Skeletal muscle tissue (tissue), 4 donors: ENCODE measurements around the gene MRAP. TPM values are rescaled to one million over a fixed set of nuclear protein-coding genes. Genes with fewer than 3 reads are reported as not detected.

Source experiments
- H3K27ac ChIP-seq: one replicate; pipeline ENCODE4 v1.7.0; 2013; ENCODE audit warnings: mild to moderate bottlenecking, low read depth, low read length, inconsistent platforms
- H3K27me3 ChIP-seq, 3 donors: one replicate each; pipeline ENCODE4 v1.7.0; 2013; ENCODE audit warnings: low read length in 3 of 3; ENCODE audit not compliant: control insufficient read depth in 3 of 3, insufficient read depth in 3 of 3
- H3K36me3 ChIP-seq, 3 donors: one replicate each; pipeline ENCODE4 v1.7.0; 2013; ENCODE audit warnings: low read length in 3 of 3; ENCODE audit not compliant: control insufficient read depth in 3 of 3, insufficient read depth in 3 of 3
- H3K4me1 ChIP-seq, 3 donors: one replicate each; pipeline ENCODE4 v1.7.0; 2013; ENCODE audit warnings: low read length in 3 of 3, mild to moderate bottlenecking in 3 of 3; ENCODE audit not compliant: control insufficient read depth in 3 of 3, insufficient read depth in 3 of 3
- H3K4me3 ChIP-seq, 3 donors: one replicate each; pipeline ENCODE4 v1.7.0; 2013; ENCODE audit warnings: low read length in 3 of 3
- H3K9ac ChIP-seq, 3 donors: one replicate each; pipeline ENCODE4 v1.7.0; 2013; ENCODE audit warnings: low read length in 3 of 3, mild to moderate bottlenecking in 3 of 3, moderate library complexity in 2 of 3, low read depth in 1 of 3
- H3K9me3 ChIP-seq, 3 donors: one replicate each; pipeline ENCODE4 v1.7.0; 2013; ENCODE audit warnings: low read length in 3 of 3; ENCODE audit not compliant: control insufficient read depth in 3 of 3
- total RNA-seq: library from RNA; depleted of rRNA; stranded (reverse); fragments of >200 nt; gene quantifications from one replicate; pipeline ENCODE4 v1.2.3, GENCODE V29; 2014
- donor health status: Osteomylitis.

The MRAP gene
- total RNA-seq, 1 donor from 2014 or later: 2.6 TPM

DNA sequence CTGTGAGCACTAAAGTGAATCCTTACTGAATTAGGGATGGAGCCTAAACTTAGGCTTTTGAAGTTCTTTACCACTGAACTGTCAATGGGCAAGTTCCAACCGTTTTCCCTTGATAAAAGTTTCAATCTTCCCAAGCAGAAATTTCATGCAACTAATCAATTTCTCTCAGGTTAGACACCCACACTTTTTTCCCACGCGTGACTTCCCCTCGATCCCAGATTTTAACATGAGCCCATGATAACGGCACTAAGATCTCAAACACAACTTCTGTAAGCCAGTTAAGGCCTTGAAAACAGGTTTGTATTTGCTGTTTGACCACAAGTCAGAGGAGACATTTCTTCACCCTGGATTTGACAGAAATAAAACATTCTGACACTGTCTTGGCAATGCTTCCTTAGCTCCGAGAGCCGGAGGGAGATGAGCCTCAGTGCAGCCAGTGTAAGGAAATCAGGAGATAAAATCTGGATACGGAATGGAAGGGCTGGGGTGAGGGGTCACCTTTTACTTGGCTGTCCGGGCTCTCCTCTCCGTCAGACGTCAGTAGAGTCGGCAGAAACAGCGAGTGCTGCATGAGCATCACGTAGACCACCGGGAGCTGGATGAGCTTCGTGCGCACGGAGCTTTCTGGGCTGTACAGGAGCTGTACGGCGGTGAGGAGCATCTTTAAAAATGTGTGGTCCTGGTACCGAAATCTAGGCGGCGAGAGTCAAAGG is 39.7 kb downstream of the MRAP start:
- Histone ChIP-seq H3K4me1 (peaks cover 2 to 4% (median 2%) of the 10 kb centered on the region in 3 donors), H3K36me3 (peaks cover 37 to 69% (median 55%) of the 10 kb centered on the region in 3 donors), H3K9me3 (no peaks in the 10 kb centered on the region), H3K9ac (no peak overlapping the region), H3K27ac (no peak overlapping the region), H3K4me3 (no peak overlapping the region), H3K27me3 (no peaks in the 10 kb centered on the region)

DNA sequence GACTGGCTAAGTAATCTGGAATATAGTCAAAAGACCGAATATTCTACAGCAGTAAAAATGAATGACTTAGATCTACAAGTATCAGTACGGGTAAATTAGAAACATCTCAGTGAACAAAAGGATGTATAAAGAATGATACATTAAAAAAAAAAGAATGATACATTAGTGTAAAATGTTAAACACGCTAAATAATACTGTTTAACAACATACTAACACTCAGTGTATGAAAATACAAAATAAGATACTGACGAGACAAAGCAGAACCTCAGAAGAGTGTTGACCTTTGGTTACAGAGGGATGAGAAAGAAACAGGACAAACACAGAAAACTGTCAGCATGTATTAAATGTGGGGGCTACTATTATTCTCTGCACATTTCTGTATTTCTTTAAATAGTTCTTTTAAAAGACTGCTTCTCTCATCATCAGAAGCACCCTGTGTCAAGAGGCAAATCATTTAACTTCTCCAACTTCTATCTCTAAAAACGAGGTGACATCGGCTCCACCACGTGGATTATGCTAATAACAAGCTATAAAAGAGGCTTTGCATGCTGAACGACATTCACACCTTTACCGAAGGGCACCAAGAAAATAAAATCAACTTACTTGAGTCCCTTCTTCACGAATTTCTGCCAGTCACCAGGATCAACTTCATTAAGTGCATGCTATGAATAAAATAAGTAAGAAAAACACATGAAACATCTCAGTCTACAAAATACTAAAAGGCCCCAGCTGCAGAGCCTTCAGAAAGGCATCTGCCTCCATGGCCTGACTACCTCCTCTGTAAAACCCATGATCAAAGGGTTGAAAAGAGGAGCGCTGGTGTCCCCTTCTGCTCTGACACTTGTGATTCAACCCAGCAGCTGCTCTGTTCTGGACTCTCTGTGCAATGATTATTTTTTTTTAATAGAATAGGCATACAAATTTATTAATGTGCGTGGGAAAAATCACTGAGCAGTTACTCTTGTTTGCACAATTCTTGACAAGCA is 42.5 kb downstream of the MRAP start:
- no peaks in the 10 kb centered on the region for H3K27me3 ChIP-seq
- no peak overlapping the region for H3K9ac ChIP-seq
- H3K9me3 ChIP-seq: no peaks in the 10 kb centered on the region
- peaks cover 1 to 4% (median 2%) of the 10 kb centered on the region in 3 donors for H3K4me1 ChIP-seq
- H3K36me3 ChIP-seq: peaks cover 36 to 71% (median 58%) of the 10 kb centered on the region in 3 donors
- H3K4me3 ChIP-seq: no peak overlapping the region
- no peak overlapping the region for H3K27ac ChIP-seq

DNA sequence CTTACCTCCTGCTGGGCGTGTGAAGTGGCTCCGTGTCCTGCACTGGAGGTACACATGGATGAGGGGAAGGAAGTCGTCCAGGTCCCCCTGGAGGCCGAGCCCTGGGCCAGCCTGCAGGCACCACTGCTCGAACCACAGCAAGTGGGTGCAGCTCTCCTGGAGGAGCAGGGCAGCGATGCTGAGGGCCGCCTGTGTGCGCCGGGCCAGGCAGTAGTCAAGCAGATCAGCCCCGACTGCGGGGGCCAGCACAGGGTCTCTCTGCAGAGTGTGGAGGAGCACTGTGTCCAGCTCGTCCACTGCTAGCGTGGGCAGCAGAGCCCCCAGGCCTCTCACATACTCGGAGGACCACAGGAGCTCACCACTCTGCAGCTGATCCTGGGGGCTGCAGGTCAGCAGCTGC is 48.3 kb downstream of the MRAP start:
- Histone ChIP-seq H3K36me3 (peaks cover 65 to 92% (median 82%) of the 10 kb centered on the region in 3 donors), H3K27ac (no peak overlapping the region), H3K27me3 (no peaks in the 10 kb centered on the region), H3K9me3 (no peaks in the 10 kb centered on the region), H3K9ac (no peak overlapping the region), H3K4me3 (no peak overlapping the region), H3K4me1 (no peaks in the 10 kb centered on the region)

DNA sequence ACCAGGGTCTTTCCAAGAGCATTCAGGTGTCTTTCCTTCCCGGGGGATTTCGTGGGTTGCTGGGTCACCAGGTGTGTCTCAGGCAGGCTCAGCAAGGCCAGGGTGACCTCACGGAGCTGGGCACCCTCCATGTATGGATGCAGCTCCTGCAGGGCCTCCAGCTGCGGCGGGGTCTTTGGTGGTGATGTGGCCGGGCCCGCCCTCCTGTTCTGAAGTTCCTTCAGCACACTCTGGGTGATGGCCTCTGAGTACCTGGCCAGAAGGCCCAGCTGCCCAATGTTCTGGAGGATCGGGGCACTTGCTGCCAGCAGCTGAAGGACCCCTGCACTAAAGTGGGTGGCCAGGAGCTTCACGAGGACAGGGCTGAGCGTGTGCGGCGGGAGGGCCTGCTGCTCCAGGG is 48.7 kb downstream of the MRAP start:
- Histone ChIP-seq H3K36me3 (peaks cover 69 to 92% (median 83%) of the 10 kb centered on the region in 3 donors), H3K9ac (no peak overlapping the region), H3K27ac (no peak overlapping the region), H3K4me1 (no peaks in the 10 kb centered on the region), H3K9me3 (no peaks in the 10 kb centered on the region), H3K4me3 (no peak overlapping the region), H3K27me3 (no peaks in the 10 kb centered on the region)

DNA sequence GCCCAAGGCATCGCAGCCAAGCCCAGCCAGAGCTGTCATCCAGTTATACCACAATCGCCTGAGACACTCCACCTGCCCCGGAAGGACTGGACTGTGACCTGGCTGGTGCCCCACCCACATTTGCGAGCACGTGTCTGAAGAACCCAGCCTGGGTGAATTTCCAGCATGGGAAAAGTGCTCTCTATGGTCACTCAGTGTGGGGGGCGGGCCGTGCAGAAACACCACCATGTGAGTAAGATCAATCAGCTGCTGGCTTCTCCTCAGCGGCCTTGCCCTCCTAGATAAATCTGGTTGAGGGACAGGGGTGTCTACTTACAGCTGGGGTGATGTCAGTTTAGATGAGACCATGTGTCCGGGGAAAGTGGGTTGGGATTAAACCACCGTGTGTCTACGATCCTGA is 49.3 kb downstream of the MRAP start:
- no peaks in the 10 kb centered on the region for H3K4me1 ChIP-seq
- no peak overlapping the region for H3K4me3 ChIP-seq
- H3K9me3 ChIP-seq: no peaks in the 10 kb centered on the region
- H3K27me3 ChIP-seq: no peaks in the 10 kb centered on the region
- no peak overlapping the region for H3K9ac ChIP-seq
- no peak overlapping the region for H3K27ac ChIP-seq
- peaks cover 75 to 92% (median 88%) of the 10 kb centered on the region in 3 donors for H3K36me3 ChIP-seq

DNA sequence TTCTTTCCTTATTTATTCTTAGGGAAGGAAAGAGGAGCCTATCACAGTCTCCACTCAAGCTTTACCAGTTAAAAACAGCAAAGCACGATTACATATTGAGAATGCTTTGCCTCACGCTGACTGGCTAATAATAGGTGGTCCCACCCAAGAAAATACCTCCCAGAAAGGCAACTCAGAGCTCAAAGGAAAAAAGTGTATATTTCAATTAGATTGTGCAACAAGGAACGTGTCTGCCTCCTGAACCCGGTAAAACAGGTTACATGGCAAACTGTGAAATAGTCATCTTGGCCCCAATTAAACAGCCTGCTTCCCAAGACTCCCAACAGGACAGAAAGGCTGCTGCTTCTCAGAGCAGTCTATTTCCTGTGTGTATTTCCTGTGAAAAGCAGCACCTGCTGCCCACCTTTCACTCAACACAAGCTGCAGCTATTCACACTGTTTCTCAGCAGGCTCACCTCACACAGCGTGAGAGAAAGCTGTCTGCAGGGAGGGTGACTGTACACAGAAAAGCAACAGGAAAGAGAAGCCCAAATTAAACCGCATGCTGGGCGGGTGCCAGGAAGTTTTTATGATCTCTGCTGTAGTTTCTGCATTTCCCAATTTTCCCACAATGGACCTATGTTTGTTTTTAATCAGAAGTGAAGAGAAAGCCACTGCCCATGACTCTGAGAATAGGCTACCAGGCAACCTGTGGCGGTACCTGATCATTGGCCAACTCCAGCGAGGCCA is 50.1 kb downstream of the MRAP start:
- Histone ChIP-seq H3K9me3 (no peaks in the 10 kb centered on the region), H3K4me1 (no peaks in the 10 kb centered on the region), H3K27ac (no peak overlapping the region), H3K27me3 (no peaks in the 10 kb centered on the region), H3K36me3 (peaks cover 83 to 96% (median 91%) of the 10 kb centered on the region in 3 donors), H3K4me3 (no peak overlapping the region), H3K9ac (no peak overlapping the region)

DNA sequence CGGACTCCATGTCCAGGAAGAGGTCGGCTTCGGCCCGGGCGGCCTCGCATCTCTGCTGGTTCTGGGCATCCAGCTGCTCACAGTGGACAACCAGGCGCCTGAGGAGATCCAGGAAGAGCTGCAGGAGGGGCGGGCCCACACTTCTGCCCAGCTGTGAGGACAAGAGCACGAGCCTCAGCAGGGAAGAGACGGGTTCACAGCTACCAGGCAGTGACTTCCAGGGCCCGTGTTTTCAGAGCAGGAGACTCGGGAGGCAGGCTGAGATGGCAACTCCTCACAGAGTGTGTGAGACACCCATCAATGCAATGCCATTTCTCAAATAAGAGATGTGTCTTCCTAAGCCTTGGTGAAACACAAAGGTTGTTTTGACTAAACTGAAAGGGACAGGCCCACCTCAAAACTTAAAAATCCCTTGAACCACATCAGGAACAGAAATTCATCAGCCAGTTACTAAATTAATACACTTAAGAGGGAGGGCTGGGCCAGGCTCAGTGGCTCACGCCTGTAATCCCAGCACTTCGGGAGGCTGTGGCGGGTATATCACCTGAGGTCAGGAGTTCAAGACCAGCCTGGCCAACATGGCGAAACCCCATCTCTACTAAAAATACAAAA is 50.8 kb downstream of the MRAP start:
- H3K36me3 ChIP-seq: peaks cover 83 to 96% (median 91%) of the 10 kb centered on the region in 3 donors

DNA sequence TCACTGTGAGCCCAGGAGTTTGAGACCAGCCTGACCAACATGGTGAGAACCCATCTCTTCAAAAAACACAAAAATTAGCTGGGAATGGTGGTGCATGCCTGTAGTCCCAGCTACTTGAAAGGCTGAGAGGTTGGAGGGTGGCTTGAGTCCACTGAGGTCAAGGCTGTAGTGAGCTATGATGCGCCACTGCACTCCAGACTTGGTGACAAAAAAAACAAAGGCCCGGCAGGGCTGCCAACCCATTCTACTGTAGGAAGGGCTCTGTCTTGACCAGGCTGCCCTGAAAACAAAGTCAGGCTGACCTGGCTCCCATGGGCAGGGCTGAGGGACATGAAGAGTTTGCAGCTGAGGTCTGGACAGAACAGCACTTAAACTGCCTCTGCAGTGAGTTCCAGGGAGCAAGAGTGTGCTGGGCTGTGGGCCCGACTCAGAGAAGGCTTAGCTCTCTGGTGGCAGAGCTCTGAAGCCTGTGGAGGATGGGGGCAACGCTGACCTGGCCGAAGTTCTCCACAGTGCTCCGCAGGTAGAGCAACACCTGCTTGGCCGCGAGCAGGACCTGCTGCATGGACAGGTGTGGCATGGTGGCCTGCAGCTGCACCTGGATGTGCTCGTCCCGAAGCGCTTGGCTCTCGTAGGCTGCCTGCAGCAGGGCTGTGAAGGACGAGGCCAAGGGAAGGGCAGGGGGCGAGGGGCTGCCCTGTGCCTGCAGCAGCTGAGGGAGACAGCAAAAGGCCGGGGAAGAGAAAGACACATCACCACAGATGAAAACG is 51.7 kb downstream of the MRAP start:
- H3K9me3 ChIP-seq: no peaks in the 10 kb centered on the region
- H3K4me3 ChIP-seq: no peak overlapping the region
- no peak overlapping the region for H3K27ac ChIP-seq
- H3K27me3 ChIP-seq: no peaks in the 10 kb centered on the region
- no peak overlapping the region for H3K9ac ChIP-seq
- H3K36me3 ChIP-seq: peaks cover 84 to 96% (median 92%) of the 10 kb centered on the region in 3 donors
- H3K4me1 ChIP-seq: no peaks in the 10 kb centered on the region

More for the DNA sequence above, 50.8 kb downstream of the MRAP start:
- H3K9me3 ChIP-seq: no peaks in the 10 kb centered on the region
- H3K4me1 ChIP-seq: no peaks in the 10 kb centered on the region
- H3K4me3 ChIP-seq: no peak overlapping the region
- H3K27ac ChIP-seq: no peak overlapping the region
- no peaks in the 10 kb centered on the region for H3K27me3 ChIP-seq
- H3K9ac ChIP-seq: no peak overlapping the region

DNA sequence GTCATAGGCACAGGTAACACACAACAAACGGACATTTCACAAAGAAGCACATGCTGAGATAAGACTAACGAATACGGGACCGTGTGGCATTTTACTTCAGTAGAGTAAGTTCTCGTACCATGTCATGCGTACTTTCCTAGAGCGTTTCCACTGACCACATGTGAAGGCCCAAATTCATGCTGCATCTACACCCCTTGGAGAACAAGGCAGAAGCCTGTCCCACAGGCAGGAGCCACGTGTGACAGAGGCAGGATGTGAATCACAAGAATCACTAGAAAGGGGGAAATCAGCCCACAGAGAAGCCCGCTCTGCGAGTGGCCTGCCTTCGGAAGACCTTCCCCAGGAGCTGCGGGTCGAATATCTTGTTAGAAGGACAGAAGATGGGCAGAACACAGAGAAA is 52.3 kb downstream of the MRAP start:
- Histone ChIP-seq H3K27ac (no peak overlapping the region), H3K27me3 (no peaks in the 10 kb centered on the region), H3K36me3 (peaks cover 84 to 96% (median 91%) of the 10 kb centered on the region in 3 donors), H3K9ac (no peak overlapping the region), H3K4me3 (no peak overlapping the region), H3K9me3 (no peaks in the 10 kb centered on the region), H3K4me1 (no peaks in the 10 kb centered on the region)
